ENCODE data around the gene GOSR2. TPM values are rescaled to one million over a fixed set of nuclear protein-coding genes. Genes with fewer than 3 reads are reported as not detected.

Gene GOSR2
- total and polyA plus RNA-seq, 2 of the 13 experiments (the other 11 are each of a cell fraction or from before 2014, with no cell fraction given) = 61.5 to 63.9 TPM

GRCh38 chr17:46940692-46941404 is 17.9 kb downstream of the GOSR2 start (continued):
- TF ChIP-seq, protein P1, sequence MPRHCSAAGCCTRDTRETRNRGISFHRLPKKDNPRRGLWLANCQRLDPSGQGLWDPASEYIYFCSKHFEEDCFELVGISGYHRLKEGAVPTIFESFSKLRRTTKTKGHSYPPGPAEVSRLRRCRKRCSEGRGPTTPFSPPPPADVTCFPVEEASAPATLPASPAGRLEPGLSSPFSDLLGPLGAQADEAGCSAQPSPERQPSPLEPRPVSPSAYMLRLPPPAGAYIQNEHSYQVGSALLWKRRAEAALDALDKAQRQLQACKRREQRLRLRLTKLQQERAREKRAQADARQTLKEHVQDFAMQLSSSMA (CRISPR knock-in tag; IDR thresholded peaks at IDR 0.05) = peak; percentile 59; the same call in 1 of the 2 replicates
- TF ChIP-seq SKI (IDR thresholded peaks at IDR 0.05; ENCODE audit: partially characterized antibody) (peak; percentile 20), SOX13 (IDR thresholded peaks at IDR 0.05) (no peak), SOX13 (CRISPR knock-in tag; conservative IDR thresholded peaks at IDR 0.05 in 1 of 2, IDR thresholded peaks at IDR 0.05 in 1 of 2) (peak in 1 of 2 experiments; percentile 38; a peak in 2 of 4 replicates), HIC2 (CRISPR knock-in tag; IDR thresholded peaks at IDR 0.05; ENCODE audit: low read depth) (no peak), MZF1 (CRISPR knock-in tag; IDR thresholded peaks at IDR 0.05; ENCODE audit: borderline replicate concordance) (no peak), MLLT10 (CRISPR knock-in tag; IDR thresholded peaks at IDR 0.05) (no peak), NPAS2 (CRISPR knock-in tag; IDR thresholded peaks at IDR 0.05; ENCODE audit: borderline replicate concordance) (no peak), MED1 (CRISPR knock-in tag; IDR thresholded peaks at IDR 0.05) (peak; percentile 40; the same call in 1 of the 2 replicates), STAT5B (CRISPR knock-in tag; IDR thresholded peaks at IDR 0.05) (no peak), HOXA9 (CRISPR knock-in tag; IDR thresholded peaks at IDR 0.05; ENCODE audit: borderline replicate concordance) (no peak), ZBTB38 (CRISPR knock-in tag; IDR thresholded peaks at IDR 0.05) (0 out of 2 replicates have a peak, but pooled peaks have one; percentile 34), NFYC (CRISPR knock-in tag; IDR thresholded peaks at IDR 0.05) (0 out of 2 replicates have a peak, but pooled peaks have one; percentile 3), SMARCE1 (IDR thresholded peaks at IDR 0.05; ENCODE audit: borderline replicate concordance) (no peak), ZNF143 (CRISPR knock-in tag; IDR thresholded peaks at IDR 0.05) (no peak), ZFP62 (CRISPR knock-in tag; IDR thresholded peaks at IDR 0.05) (no peak), KMT2A (CRISPR knock-in tag; IDR thresholded peaks at IDR 0.05) (peak; percentile 50; the same call in 1 of the 2 replicates), FOXP1 (IDR thresholded peaks at IDR 0.05) (no peak), FOXP1 (CRISPR knock-in tag; IDR thresholded peaks at IDR 0.05) (no peak), ASH2L (IDR thresholded peaks at IDR 0.05; ENCODE audit: insufficient read length, low read depth, low read length) (no peak), REPIN1 (CRISPR knock-in tag; IDR thresholded peaks at IDR 0.05; ENCODE audit: borderline replicate concordance, low read depth) (peak; percentile 89; the same call in 1 of the 2 replicates)
- TF ChIP-seq, protein P2, sequence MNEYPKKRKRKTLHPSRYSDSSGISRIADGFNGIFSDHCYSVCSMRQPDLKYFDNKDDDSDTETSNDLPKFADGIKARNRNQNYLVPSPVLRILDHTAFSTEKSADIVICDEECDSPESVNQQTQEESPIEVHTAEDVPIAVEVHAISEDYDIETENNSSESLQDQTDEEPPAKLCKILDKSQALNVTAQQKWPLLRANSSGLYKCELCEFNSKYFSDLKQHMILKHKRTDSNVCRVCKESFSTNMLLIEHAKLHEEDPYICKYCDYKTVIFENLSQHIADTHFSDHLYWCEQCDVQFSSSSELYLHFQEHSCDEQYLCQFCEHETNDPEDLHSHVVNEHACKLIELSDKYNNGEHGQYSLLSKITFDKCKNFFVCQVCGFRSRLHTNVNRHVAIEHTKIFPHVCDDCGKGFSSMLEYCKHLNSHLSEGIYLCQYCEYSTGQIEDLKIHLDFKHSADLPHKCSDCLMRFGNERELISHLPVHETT (CRISPR knock-in tag; conservative IDR thresholded peaks at IDR 0.05) = no peak
- TF ChIP-seq, protein P3, sequence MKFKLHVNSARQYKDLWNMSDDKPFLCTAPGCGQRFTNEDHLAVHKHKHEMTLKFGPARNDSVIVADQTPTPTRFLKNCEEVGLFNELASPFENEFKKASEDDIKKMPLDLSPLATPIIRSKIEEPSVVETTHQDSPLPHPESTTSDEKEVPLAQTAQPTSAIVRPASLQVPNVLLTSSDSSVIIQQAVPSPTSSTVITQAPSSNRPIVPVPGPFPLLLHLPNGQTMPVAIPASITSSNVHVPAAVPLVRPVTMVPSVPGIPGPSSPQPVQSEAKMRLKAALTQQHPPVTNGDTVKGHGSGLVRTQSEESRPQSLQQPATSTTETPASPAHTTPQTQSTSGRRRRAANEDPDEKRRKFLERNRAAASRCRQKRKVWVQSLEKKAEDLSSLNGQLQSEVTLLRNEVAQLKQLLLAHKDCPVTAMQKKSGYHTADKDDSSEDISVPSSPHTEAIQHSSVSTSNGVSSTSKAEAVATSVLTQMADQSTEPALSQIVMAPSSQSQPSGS (CRISPR knock-in tag; IDR thresholded peaks at IDR 0.05) = no peak; the same call in 1 of the 2 replicates
- TF ChIP-seq, protein P4, sequence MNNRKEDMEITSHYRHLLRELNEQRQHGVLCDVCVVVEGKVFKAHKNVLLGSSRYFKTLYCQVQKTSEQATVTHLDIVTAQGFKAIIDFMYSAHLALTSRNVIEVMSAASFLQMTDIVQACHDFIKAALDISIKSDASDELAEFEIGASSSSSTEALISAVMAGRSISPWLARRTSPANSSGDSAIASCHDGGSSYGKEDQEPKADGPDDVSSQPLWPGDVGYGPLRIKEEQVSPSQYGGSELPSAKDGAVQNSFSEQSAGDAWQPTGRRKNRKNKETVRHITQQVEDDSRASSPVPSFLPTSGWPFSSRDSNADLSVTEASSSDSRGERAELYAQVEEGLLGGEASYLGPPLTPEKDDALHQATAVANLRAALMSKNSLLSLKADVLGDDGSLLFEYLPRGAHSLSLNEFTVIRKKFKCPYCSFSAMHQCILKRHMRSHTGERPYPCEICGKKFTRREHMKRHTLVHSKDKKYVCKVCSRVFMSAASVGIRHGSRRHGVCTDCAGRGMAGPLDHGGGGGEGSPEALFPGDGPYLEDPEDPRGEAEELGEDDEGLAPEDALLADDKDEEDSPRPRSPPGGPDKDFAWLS (CRISPR knock-in tag; IDR thresholded peaks at IDR 0.05; ENCODE audit: borderline replicate concordance) = no peak

All from HepG2 (cell line).